ENCODE results near the gene RTP5.

Gene RTP5

DNA sequence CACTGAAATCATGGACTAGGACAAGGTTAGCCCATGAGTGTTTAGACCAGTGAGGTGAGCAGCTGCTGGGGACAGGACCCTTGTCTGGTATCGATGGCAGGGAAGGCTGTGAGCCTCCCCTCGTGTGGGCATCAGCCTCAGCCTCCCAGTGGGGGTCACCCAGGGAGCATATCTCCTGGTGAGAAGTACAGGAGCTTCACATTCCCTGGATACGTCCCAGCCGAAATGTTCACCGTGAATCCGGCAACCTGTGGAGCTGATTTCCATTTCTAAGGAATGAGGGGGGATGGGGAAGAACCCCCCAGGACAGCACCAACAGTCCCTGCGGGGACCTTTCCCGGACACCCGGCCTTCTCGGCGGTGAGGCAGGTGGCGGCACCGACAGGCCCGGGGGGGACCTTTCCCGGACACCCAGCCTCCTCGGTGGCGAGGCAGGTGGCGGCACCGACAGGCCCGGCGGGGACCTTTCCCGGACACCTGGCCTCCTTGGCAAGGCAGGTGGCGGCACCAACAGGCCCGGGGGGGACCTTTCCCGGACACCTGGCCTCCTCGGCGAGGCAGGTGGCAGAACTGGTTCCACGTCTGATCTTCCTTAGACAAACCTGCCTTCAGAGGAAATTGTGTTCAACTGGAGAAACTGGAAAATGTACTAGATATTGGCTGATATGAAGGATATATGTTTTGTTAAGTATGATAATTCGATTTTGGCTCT is 21.2 kb downstream of the RTP5 start:
- no peak for DNase-seq

DNA sequence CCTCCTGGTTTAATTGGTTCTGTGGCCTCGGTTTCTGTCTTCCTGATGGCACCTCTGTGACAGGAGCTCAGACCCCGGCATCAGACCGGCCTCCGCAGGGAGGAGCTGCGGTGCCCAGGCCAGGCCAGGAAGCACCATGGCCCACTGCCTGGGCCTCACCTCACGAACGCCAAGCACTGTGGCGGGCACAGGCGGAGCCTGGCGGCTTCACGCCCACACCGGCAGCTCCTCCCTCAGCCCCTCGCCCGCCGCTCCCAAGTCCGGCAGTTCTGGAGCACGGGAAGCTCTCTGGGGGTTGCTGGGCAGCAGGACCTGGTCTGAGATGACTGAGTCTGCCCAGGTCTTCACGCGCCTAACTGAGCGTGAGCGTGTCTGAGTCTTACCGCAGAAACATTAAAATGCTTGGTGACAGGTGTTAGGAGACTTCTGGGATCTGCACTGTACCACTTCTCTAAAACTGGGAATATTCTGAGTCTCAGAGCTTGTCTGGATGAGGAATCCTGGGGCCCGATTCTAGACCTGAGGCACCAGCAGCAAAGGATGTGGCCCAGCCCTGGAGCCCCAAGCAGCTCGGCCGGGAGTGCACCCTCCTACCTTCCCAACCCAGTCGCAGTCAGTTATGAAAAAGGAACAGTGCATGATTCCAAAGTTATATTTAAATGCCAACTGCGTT is 21.9 kb downstream of the RTP5 start:
- DNase-seq = no peak

DNA sequence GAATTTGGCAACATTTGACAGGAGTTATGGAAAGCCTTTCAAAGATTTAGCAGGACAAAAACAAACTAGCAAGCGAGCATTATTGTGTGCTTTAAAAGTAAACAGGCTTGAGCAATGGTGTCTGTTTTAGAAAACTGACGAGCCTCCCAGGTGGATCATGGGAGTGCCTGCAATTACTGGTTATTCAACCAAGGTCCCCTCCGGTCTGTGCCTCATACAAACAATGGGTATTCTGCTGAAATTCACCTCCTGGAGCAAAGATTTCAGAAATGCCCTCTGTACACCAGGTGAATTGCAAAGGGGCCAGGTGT is 22.4 kb downstream of the RTP5 start:
- DNase-seq = no peak

DNA sequence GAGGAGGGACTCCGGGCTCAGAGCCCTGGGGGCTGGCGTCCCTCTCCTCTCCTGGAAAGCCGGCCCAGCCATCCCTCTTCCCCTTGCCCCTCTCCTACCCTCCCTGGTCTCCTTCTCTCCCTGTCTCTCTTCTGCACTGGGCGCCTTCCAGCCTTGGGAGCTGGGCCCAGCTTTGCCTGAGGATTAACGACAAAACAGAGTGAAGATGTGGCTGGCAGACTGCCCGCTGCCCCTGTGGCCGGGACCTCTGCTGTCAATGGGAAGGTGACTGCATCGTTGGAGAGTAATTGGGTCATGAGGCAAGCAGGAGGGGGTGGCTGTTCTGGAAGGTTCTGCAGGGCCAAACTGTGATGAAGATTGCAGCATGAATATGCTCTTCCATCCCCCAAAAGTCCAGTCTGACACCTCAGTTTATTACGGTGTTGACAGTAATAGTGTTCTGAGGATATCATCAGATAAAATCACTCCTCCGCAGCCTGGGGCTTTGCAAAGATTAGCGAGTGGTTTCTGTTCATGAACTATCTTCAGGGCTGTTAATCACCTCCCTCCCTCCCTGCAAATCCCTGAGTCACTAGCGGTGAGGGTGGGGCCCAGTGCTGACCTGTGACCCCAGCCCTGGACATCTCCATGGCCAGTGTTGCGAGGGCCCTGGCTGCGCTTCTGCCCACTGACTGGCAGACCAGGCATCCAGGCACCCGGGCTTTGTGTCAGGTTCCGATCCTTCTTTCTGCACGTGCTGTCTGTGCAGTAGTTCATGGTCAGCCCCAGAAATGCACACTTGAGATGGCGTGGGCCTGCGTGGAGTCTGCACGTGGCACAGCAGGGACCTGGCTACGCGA is 23.0 kb downstream of the RTP5 start:
- no peak for DNase-seq

DNA sequence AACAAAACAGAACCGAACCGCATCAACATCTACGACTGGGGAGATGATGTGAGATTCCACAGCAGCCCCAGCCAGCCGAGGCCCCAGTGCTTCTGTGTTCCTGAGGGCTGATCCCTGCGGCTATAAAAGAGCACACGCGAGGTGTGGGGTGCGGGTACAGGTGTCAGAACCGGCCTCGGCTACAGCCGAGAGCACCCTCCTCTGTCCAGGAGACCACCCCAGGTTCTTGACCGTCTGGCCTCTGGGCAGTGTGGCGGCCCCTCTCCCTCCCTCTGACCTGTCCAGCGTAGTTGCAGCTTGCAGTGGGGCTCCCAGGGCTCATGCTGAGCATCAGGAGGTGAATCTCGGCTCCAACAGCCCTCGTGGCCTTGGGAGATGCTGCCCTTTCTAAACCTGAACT is 23.7 kb downstream of the RTP5 start:
- no peak for DNase-seq

DNA sequence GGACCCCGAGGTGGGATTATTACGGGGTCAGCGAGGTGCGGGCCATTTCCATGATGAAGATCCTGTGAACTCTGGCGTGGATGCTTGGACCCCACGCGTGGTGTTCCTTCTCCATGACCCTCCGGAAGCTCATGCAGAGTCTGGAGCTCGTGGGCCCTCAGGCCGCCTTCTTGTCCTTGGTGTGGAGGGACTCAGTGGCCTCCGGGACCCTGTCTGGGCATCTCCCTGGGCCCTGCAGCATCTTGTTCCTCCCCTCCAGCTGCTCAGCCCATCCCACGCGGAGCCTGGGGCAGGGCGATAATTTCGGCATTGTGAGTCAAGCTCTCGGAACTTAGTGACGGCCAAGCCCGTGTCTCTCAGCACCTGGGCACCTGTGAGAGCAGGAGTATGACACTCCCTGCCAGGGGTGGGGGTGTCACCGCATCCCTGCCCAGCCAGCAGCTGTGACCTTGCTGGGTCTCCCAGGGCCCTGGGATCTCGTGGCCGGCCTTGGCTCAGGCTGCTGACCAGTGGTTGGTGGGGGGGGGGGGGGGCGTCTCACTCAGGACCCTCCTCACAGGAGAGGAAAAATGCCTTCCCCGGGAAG is 24.6 kb downstream of the RTP5 start:
- no peak for DNase-seq

DNA sequence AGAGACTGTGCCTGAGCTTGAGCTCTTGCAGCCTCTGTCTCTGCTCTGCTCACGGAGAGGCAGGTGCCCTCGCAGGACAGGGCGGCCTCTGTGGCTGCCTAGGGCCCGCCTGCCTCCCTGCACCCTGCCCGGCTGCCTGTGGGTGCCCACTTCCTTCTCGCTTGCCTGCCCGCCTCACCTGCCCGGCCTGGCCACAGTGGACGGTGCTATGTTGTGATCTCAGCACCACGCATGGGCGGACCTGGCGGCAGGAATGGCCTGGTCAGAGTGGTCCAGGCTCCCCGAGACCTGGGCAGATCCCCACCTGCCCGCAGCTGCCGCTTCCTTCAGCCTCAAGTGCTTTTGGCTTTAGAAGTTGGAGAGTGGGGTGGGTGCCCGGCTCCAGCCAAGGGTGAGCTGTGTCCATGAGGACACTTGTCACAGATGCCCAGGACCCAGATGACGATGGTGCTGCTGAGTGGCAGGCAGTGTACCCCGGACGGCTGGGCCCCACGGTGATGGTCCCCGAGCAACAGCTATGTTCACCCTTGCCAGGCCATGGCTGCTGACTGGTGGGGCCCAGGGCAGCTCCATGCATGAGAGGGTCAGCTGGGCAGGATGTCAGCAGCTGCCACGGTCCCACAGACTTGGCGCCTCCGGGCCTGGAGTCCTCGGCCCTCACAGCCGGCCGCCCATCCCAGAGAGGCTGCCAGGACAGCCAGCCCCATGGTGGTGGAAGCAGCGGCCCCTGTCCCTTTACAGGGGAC is 25.3 kb downstream of the RTP5 start:
- DNase-seq = no peak

DNA sequence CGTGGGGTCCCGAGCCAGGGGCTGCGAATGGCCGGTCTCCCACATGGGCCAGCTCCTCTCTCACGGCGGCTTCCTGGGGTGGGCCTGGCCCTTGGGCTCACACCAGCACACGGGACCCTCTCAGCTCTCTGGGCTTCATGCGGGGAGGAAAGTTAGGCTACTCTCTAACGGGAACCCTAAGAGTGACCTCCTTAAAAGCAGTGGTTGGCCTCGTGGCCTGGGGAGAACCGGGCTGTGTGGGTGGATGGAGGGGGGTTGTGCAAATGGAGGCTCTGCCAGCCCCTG is 25.8 kb downstream of the RTP5 start:
- no peak for DNase-seq

DNA sequence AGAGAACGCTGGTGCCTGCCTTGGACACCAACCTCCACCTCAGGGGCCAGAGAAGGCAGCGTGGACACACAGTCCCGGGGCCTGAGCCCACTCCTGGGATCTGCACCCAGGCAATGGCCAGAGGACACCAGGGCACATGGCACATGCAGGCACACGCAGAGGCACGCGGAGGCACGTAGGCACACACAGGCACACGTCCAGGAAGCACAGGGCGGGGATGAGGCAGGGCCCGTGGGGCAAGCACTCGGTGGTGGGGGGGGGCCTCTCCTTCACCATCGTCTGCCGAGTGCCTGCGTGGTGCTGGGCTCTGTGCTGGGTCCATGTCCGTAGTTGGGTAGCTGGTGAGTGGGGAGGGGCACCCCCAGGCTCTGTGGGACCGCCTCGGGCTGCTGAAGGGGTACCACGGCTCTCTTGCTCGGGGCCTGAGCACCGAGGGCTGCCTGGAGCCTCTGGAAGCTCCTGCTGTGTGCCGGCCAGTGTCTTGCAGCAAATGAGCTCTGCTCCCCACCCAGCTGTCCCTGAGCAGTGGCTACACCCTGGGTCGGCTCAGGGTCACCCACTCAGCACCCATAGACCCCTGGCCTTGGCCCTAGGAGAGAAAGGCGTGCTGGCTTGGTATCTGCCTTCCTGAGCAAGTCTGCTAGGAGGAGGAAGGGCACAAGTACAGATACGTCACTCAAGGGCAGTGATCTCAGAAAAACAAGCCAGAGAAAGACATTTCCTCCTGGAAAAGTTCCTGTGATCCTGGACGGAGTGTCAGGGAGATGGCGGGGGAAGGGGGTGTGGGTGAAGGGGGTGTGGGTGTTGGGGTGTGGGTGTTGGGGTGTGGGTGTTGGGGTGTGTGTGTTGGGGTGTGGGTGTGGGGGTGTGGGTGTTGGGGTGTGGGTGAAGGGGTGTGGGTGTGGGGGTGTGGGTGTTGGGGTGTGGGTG is 26.4 kb downstream of the RTP5 start:
- DNase-seq = no peak

DNA sequence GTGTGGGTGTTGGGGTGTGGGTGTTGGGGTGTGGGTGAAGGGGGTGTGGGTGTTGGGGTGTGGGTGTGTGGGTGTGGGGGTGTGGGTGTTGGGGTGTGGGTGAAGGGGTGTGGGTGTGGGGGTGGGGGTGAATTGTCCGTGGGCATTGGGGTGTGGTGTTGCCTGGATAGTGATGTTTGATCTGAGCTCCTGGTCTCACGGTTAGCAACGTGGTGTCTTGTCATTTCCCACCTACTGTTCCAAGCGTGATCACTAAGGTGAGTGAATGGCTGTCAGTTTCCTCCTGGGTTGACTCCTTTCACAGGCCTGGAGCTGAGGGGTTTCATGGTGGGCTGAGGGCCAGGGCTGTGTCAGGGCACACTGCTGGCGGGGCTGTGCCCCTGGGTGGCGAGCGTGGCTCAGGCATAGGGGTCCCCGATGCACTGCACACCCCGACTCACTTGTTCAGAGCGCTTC is 27.2 kb downstream of the RTP5 start:
- no peak for DNase-seq

DNA sequence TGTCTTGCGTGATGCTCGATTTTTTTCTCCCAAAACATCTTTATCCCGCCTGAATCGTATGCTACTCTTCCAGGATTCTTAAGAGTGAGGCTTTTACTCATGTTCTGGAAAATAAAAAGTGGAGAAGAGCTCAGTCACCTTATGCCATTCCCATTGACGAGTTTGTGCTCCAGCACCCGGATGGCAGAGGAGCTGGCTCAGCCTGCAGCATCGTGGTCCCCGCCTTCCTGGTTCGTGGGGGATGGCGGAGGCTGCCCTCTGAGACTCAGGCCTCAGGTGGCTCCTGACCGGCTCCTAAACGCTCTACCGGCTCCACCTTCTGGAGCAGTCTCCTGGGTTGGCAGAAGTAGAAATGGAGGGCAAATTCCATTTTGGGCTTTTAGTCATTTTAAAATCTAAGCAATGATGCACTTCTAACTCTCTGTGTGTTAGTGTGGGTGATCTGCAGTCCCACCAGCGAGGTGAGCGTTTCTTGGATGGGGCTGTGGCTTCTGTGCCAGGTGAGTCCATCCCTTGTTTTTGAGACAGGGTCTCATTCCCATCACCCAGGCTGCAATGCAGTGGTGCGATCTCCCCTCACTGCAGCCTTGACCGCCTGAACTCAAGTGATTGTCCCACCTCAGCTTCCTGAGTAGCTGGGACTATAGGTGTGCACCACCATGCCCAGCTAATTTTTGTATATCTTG is 27.8 kb downstream of the RTP5 start:
- no peak for DNase-seq

DNA sequence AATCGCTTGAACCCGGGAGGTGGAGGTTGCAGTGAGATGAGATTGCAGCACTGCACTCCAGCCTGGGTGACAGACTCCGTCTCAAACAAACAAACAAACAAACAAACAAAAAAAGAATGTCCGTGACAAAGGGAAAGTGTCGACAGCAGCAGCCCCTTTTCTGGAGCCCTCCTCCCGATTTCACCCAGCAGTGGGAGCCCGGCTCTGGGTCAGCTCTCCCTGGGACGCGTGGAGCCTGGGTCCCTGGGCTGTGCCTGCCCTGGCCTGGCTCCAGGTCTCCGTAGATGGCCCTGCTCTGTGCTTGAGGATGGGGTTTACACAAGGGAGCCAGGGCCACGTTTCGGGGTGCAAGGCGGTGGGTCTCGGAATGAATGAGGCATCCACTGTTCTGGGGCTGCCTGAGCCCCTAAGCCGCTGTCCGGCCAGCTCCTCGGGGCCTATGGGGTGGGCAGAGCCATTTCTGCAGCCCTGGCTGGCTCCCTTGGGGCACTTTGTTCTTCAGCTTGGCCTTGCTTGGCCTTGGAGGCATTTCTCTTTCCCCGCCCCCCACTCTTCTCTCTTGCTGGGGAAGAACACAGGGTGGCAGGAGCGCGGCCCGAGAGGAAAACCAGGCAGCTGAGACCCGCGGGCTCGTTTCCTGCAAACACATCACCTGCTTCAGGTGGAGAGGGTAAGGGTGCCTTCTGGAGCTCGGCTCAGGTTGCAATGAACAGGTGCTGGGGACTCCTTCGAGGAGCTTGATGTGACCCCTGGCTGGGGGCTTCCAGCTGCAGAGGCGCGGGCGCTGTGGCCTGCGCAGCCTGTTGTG is 29.1 kb downstream of the RTP5 start:
- no peak for DNase-seq

DNA sequence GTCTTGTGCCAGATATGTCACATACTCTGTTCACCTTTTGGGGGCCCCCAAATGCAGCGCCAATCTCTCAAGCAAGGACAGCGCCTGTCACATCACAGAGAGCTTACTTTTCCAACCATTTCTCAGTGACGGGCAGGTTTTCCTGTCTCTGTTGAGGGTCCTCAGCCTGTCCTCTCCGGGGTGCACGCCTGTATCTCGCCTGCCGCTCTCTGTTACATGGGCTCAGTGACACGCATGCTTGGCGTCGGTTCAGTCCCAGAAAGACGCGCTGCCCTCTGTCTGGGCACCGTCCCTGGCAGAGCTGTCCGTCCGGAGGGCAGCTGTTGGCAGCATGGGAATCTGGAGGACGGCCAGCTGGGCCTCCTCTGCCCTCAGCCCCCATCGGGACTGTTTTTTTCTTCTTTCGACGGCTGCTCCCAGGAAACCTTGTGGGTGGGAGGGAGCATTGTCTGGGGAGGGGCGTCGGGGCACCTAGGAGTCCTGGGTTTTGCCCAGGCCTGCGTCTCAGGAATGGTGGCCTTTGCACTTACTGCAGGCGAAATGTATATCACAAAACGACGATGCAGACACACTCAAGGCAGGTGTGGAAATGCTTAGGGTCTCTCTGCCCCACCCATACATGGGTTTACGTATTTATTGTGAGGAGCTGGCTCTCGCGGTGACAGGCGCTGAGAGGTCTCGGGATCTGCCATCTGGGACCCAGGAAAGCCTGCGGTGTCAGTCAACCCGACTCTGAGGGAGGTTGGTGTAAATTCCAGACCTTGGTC is 30.9 kb downstream of the RTP5 start:
- no peak for DNase-seq

DNA sequence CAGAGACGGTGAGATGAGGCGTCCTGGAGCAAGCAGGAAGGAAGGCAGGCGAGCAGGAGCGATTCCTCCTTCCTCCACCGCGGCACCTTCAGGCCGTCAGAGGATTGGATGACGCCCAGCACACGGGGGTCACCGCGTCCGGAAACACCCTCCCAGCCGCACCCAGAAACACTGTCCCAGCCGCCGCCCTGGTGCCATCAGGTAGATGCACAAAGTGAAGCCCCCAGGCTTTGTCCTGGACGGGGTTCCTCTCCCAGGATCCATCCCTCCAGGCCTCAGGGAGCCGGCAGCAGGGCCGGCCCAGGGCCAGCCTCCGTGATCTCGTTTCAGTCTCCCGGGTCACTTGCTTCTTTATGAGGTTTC is 31.5 kb downstream of the RTP5 start:
- DNase-seq = no peak

DNA sequence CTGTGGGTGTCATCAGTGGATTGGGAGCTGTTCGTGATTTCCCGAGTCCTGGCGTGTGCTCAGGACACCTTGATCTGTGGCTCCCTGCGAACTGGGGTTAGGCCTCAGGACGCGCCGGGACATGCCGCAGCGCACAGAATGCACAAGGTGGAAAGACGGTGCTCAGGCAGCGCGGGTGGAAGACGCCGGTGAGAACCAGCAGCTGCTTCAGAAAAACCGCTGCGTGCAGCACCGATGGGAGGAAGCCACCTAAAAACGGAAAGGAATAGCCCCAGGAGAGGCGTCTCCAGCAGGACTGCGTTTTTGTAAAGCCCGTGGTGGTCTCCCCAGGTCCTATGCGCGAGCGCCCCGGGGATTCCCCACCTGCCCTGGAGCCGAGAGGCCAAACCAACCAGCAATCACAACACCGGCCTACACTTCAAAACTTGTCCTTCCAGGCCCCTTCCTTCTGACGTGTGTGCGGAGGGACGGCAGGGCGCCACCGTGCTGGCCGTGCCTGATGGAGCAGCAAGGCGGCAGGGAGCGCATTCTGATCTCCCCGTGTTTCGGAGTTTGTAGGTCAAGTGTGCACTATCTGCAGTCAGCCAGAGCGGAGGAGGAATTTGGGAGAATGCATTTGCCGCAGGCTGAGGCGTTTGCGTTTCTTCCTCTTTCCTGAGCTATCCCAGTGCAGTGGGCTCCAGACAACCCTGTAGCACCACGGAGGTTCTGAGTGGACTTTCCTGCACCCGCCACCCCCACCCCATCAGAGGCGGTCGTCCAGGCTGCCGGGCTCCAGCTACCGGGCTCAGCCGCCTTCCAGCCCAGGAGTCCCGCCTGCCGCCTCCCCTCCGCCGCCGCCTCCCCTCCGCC is 32.2 kb downstream of the RTP5 start:
- no peak for DNase-seq

DNA sequence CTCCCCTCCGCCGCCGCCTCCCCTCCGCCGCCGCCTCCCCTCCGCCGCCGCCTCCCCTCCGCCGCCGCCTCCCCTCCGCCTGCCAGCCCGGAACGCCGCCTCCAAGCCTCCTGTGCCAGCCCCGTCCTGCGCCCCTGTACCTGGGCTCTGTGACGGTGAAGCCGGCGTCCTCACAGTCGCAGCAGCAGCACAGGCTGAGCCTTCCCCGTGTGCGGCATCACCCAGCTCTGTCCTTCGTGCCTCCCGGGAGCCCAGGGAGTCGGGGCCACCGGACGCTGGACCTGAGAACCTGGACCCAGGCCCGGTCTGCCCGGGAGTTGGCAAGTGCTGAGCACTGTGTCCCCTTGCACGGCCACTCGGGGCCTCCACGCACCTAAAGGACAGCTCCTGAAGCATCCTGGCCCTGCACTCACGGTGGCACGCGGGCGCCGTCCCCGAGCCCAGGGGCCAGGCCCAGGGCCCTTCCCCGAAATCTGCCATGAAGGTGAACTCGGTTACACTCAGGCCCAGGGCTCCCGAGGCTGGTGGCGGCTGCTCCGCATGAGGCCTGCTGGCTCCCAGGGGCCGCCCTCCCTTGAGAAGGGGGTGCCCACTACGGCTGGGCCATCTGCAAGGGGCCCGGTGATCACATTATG is 32.9 kb downstream of the RTP5 start:
- no peak for DNase-seq

DNA sequence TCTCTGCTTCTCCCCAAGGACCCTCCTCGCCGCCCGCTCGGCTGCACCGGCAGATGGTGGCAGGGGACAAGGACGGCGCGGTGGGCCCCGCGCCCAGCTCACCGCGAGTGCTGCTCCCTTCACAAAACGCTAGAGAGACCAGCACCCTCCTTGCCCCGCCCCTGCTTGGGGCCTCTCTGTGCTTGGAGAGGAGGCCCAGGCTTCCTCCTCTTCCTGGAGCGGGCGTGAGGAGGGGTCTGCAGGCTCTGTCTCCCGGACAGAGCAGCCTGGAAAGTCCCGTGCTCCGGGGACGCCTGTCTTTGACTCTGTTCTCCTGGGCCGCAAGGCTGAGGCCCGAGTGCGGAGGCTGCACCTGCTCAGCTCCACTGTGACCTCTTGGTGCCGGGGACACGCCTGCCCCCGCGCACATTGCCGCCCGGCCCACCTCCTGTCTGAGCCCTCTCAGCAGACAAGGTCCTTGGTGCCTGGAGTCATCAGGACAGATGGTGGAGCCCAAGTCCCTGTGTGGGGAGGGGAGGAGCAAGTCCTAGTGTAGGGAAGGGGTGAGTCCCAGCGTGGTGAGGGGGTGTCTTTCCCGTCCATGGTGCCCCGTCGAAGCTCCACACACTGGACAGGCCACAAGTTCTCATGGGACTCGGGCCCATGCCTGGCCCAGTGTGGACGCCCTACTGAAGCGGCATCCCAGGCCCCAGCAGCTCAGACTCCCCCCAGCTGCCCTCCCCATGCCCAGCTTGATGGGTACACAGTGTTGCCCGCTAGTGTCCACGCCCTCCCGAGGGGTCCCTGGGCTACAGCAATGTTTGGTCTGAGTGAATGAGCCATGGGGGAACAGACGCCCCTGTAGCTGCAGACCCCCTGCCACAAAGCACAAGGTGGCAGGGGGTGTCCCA is 33.8 kb downstream of the RTP5 start:
- no peak for DNase-seq

Measured in NCI-H1105 (cell line).